Non-pigmented ciliary epithelial cell (primary cell): ENCODE measurements around the gene AAMP.
"Not testable (repeated sequence)": the region's sequence is repeated elsewhere in the genome, so short reads cannot be mapped to it uniquely, and the experiment has no call there.

Experiments used
- DNase-seq: peaks from one replicate; pipeline ENCODE4 v3.0.0-alpha.2; 2010; ENCODE audit warnings: low read depth

The AAMP gene

GRCh38 chr2:218275371-218276072 lies 5.6 kb upstream of the AAMP start:
- DNase-seq: no peak

- DNase-seq: no peak
These were observed 4.6 kb upstream of the AAMP start for GRCh38 chr2:218274586-218274985.

GRCh38 chr2:218273908-218274249 lies 3.9 kb upstream of the AAMP start:
- DNase-seq: no peak

- DNase-seq: not testable (repeated sequence)
These were observed 3.4 kb upstream of the AAMP start for GRCh38 chr2:218273214-218273907.

- DNase-seq: peak; percentile 55
These were observed 2.7 kb upstream of the AAMP start for GRCh38 chr2:218272531-218273212.

- no peak for DNase-seq
These were observed 2.1 kb upstream of the AAMP start for GRCh38 chr2:218271865-218272530.

GRCh38 chr2:218271487-218271797 lies 1.5 kb upstream of the AAMP start:
- no peak for DNase-seq

GRCh38 chr2:218270721-218271486 lies 967 bp upstream of the AAMP start:
- no peak for DNase-seq

- DNase-seq: no peak
These were observed 2.7 kb downstream of the AAMP start for GRCh38 chr2:218267259-218267658.

- DNase-seq: no peak
These were observed 3.5 kb downstream of the AAMP start for GRCh38 chr2:218266316-218266979.

GRCh38 chr2:218265626-218266025 lies 4.3 kb downstream of the AAMP start:
- no peak for DNase-seq

GRCh38 chr2:218264773-218265561 lies 5.0 kb downstream of the AAMP start:
- no peak for DNase-seq

GRCh38 chr2:218263817-218264641 lies 5.9 kb downstream of the AAMP start:
- no peak for DNase-seq

- DNase-seq: no peak
These were observed 7.0 kb downstream of the AAMP start for GRCh38 chr2:218262631-218263586.

- no peak for DNase-seq
These were observed 7.7 kb downstream of the AAMP start for GRCh38 chr2:218262237-218262600.

- no peak for DNase-seq
These were observed 8.3 kb downstream of the AAMP start for GRCh38 chr2:218261423-218262236.

- no peak for DNase-seq
These were observed 9.1 kb downstream of the AAMP start, which contains the start of gene GPBAR1 for GRCh38 chr2:218260742-218261422. Gene GPBAR1 (plus strand): TSS chr2:218261015. CDS start chr2:218262725, 1,710 bp downstream.
